GM20000 (cell line): ENCODE measurements around the gene SULT4A1.

Experiments
- DNase-seq: peaks from one replicate; pipeline ENCODE4 v3.0.0; 2012; ENCODE audit warnings: low spot score
- CTCF ChIP-seq: IDR thresholded peaks from 2 replicates; pipeline ENCODE4 v1.5.1; 2012; ENCODE audit warnings: mild to moderate bottlenecking, control low read depth; ENCODE audit errors: extremely low read depth, missing control alignments

The SULT4A1 gene

GRCh38 chr22:43852573-43853327, 9.6 kb downstream of the SULT4A1 start:
- no peak for TF ChIP-seq CTCF
- DNase-seq, result no peak

GRCh38 chr22:43851979-43852307, 10.4 kb downstream of the SULT4A1 start:
- TF ChIP-seq CTCF, result no peak
- DNase-seq, result no peak

GRCh38 chr22:43851058-43851978, 11.0 kb downstream of the SULT4A1 start:
- no peak for TF ChIP-seq CTCF
- DNase-seq, result no peak

GRCh38 chr22:43850529-43850928, 11.8 kb downstream of the SULT4A1 start:
- no peak for TF ChIP-seq CTCF
- no peak for DNase-seq

- TF ChIP-seq CTCF, result no peak
These were observed 12.6 kb downstream of the SULT4A1 start for GRCh38 chr22:43849731-43850130.

GRCh38 chr22:43848366-43849171, 13.7 kb downstream of the SULT4A1 start:
- no peak for TF ChIP-seq CTCF
- DNase-seq, result no peak

More at GRCh38 chr22:43849731-43850130, 12.6 kb downstream of the SULT4A1 start:
- DNase-seq, result no peak
